K562 (cell line): ENCODE data around the gene GASK1B. TPM values are rescaled to one million over a fixed set of nuclear protein-coding genes. Genes with fewer than 3 reads are reported as not detected.

Source experiments
- ATAC-seq: fragments of 200-7000 bp; cut with Tn5 transposase; 3 replicates; pipeline ENCODE4 v1.9.1; 2020; ENCODE audit warnings: moderate library complexity
- BruUV-seq: library from RNA; stranded (reverse); fragments of 400-500 nt; replicated peaks from 2 replicates; lab custom pipeline; 2021; lab: Mats Ljungman, UMichigan
- CTCF ChIA-PET: fragments of 300-600 bp; formaldehyde crosslinking; extraction: SDS; loops from one replicate; lab custom pipeline; 2021; ENCODE audit warnings: low intra/inter-chr PET ratio; lab: Yijun Ruan, JAX
- POLR2A ChIA-PET: fragments of 300-600, 350-650 bp; sonication (Branson Sonifier 250); formaldehyde crosslinking; extraction: SDS; loops from one replicate; lab custom pipeline; 2021; ENCODE audit warnings: antibody characterized with exemption, inconsistent platforms; lab: Yijun Ruan, JAX
- DNase-seq, 4 experiments: peaks; one replicate each; pipeline versions ENCODE4 v3.0.0 to v3.0.0-alpha.2; 2011 to 2018; ENCODE audit warnings: low spot score in 3 of 4, mixed read lengths in 3 of 4; ENCODE audit errors: extremely low read depth in 1 of 4
- FAIRE-seq: peaks from 2 replicates; lab custom pipeline; 2011; peaks lifted over from hg19 to GRCh38; lab: Jason Lieb, UNC
- H2AFZ ChIP-seq: 2 replicates; pipeline ENCODE4 v1.6.0; 2011; ENCODE audit warnings: low read depth, low read length, control low read depth, inconsistent platforms
- H3K27ac ChIP-seq: fragments of 200-600 bp; 3 replicates; pipeline ENCODE4 v1.8.0; 2011; ENCODE audit warnings: low read depth, mild to moderate bottlenecking, control low read depth, inconsistent platforms, low read length, moderate library complexity, mixed read lengths; ENCODE audit errors: extremely low read depth
- H3K27me3 ChIP-seq, 2 experiments: fragments of 300-600 bp in 1 of 2; 2 replicates in 1 of 2; 3 replicates in 1 of 2; pipeline versions ENCODE4 v1.6.0 to v1.8.0; 2011; ENCODE audit warnings: inconsistent platforms in 2 of 2, low read length in 2 of 2, mild to moderate bottlenecking in 1 of 2, mixed read lengths in 1 of 2, moderate library complexity in 1 of 2; ENCODE audit not compliant: control insufficient read depth in 2 of 2, insufficient read depth in 2 of 2
- H3K36me3 ChIP-seq: fragments of 300-600 bp; 3 replicates; pipeline ENCODE4 v1.8.0; 2011; ENCODE audit warnings: mild to moderate bottlenecking, low read length, inconsistent platforms; ENCODE audit not compliant: control insufficient read depth, insufficient read depth
- H3K4me1 ChIP-seq, 2 experiments: fragments of 200-600 bp in 1 of 2; replicated peaks in 1 of 2; 2 replicates in 1 of 2; 3 replicates in 1 of 2; pipeline versions ENCODE4 v1.5.1 to v1.8.0; 2011; ENCODE audit warnings: inconsistent platforms in 2 of 2, low read length in 2 of 2, mild to moderate bottlenecking in 1 of 2, mixed read lengths in 1 of 2, moderate library complexity in 1 of 2; ENCODE audit not compliant: control insufficient read depth in 2 of 2, insufficient read depth in 2 of 2
- H3K4me2 ChIP-seq: 2 replicates; pipeline ENCODE4 v1.6.1; 2011; ENCODE audit warnings: low read length, control low read depth, inconsistent platforms, mixed read lengths; ENCODE audit not compliant: insufficient read depth
- H3K4me3 ChIP-seq: fragments of 200-600 bp; sonication (generic), shearing (Covaris generic); 2 replicates; pipeline ENCODE4 v1.5.1; 2016; ENCODE audit warnings: control low read depth, inconsistent platforms
- H3K79me2 ChIP-seq: fragments of 200-600 bp; 3 replicates; pipeline ENCODE4 v1.8.0; 2011; ENCODE audit warnings: low read length, inconsistent platforms; ENCODE audit not compliant: control insufficient read depth, insufficient read depth
- H3K9ac ChIP-seq, 2 experiments: 2 replicates each; pipeline versions ENCODE4 v1.6.0 to v1.6.1; 2011; ENCODE audit warnings: low read depth in 2 of 2, low read length in 2 of 2, control low read depth in 1 of 2, inconsistent platforms in 1 of 2, mild to moderate bottlenecking in 1 of 2, mixed read lengths in 1 of 2; ENCODE audit not compliant: insufficient read depth in 1 of 2
- H3K9me1 ChIP-seq: one replicate; pipeline ENCODE4 v1.6.0; 2011; ENCODE audit warnings: inconsistent platforms, mild to moderate bottlenecking, low read length, moderate library complexity; ENCODE audit not compliant: control insufficient read depth, insufficient read depth
- H3K9me3 ChIP-seq: replicated peaks from 2 replicates; pipeline ENCODE4 v1.5.1; 2011; ENCODE audit warnings: low read depth, low read length, inconsistent platforms; ENCODE audit not compliant: control insufficient read depth, insufficient read depth
- H4K20me1 ChIP-seq: replicated peaks from 2 replicates; pipeline ENCODE4 v1.6.1; 2011; ENCODE audit warnings: low read length, inconsistent platforms, mixed read lengths; ENCODE audit not compliant: control insufficient read depth, insufficient read depth
- CHCHD3 ChIP-seq: fragments of 250-450 bp; sonication (Bioruptor Pico); IDR thresholded peaks from 2 replicates; pipeline ENCODE4 v2.1.2; 2022; ENCODE audit warnings: mild to moderate bottlenecking
- DPF2 ChIP-seq: fragments of 450-650 bp; IDR thresholded peaks from 2 replicates; pipeline ENCODE4 v1.6.1; 2016
- FOXM1 ChIP-seq, 2 experiments: fragments of 450-650 bp in 1 of 2; sonication (generic) in 1 of 2; formaldehyde crosslinking in 1 of 2; IDR thresholded peaks; 2 replicates each; pipeline versions ENCODE4 v1.6.1 to v1.9.0; 2017 to 2022; ENCODE audit warnings: low read depth in 2 of 2, mild to moderate bottlenecking in 2 of 2, missing genetic modification reagents in 1 of 2, moderate library complexity in 1 of 2
- HMG20A ChIP-seq: fragments of 450-650 bp; formaldehyde crosslinking; conservative IDR thresholded peaks from 2 replicates; pipeline ENCODE4 v1.4.0; 2020; ENCODE audit warnings: mild to moderate bottlenecking, mixed read lengths
- PPARD ChIP-seq: fragments of 250-450 bp; sonication (Bioruptor Pico); IDR thresholded peaks from 2 replicates; pipeline ENCODE4 v1.8.0; 2022; ENCODE audit warnings: inconsistent platforms, mild to moderate bottlenecking, moderate library complexity
- SAFB2 ChIP-seq: fragments of 200-400 bp; formaldehyde crosslinking; IDR thresholded peaks from 2 replicates; pipeline ENCODE4 v1.6.1; 2018; ENCODE audit warnings: borderline replicate concordance, low read length, low read depth, moderate library complexity; ENCODE audit not compliant: severe bottlenecking
- SRSF7 ChIP-seq: fragments of 200-400 bp; formaldehyde crosslinking; optimal IDR thresholded peaks from 2 replicates; pipeline ENCODE3; 2017; ENCODE audit warnings: mild to moderate bottlenecking, low read depth, low read length
- WGBS: fragments of 100-300 bp; shearing (Covaris generic); methylation state at CpG from one replicate; pipeline ENCODE4 v1.1.6; 2016; ENCODE audit warnings: low coverage, mixed read lengths; ENCODE audit not compliant: insufficient coverage; ENCODE audit errors: missing lambda C conversion rate; 5-methylcytosine and 5-hydroxymethylcytosine counted together
- in situ Hi-C: fragments of 300-500 bp; cut with MboI; formaldehyde crosslinking; loops from 4 replicates; pipeline ENCODE4 v1.15.0; 2018; ENCODE audit warnings: inconsistent platforms, mixed read lengths
- intact Hi-C: fragments of 100-400 bp; cut with micrococcal nuclease; formaldehyde crosslinking; loops from 2 replicates; pipeline ENCODE4 v1.14.2; 2022
- polyA plus RNA-seq, 8 experiments: library from polyadenylated mRNA; depleted of rRNA in 4 of 8; stranded (reverse) in 5 of 8; unstranded in 3 of 8; fragments of >200 nt; fragmentation: Nextera tagmentation in 2 of 8; fragmentation: Illumina TruSeq in 1 of 8; extraction: Ambion mirVana in 2 of 8; extraction: Trizol in 1 of 8; gene quantifications; 2 replicates each; pipeline versions ENCODE4 v1.2.1 to v1.2.3, GENCODE V29; 2011 to 2014; ENCODE audit warnings: inconsistent platforms in 1 of 8, missing spikeins in 1 of 8
- total RNA-seq, 7 experiments: library from RNA; depleted of rRNA in 6 of 7; stranded (reverse); fragments of >200 nt in 6 of 7; fragmentation: Illumina TruSeq in 2 of 7; extraction: Trizol in 2 of 7; gene quantifications; 2 replicates each; pipeline versions ENCODE4 v1.2.1 to v1.2.3, GENCODE V29; 2011 to 2021; ENCODE audit warnings: low replicate concordance in 1 of 7
- TF ChIP-seq, protein P1 (sequence below): fragments of 450-650 bp; IDR thresholded peaks from 2 replicates; pipeline ENCODE4 v1.6.1; 2016; ENCODE audit warnings: mild to moderate bottlenecking, moderate library complexity

The GASK1B gene
- total and polyA plus RNA-seq, 9 of the 15 experiments (the other 6 are each of a cell fraction or from before 2014, with no cell fraction given), result 0.13 to 1.2 (median 0.61) TPM

DNA sequence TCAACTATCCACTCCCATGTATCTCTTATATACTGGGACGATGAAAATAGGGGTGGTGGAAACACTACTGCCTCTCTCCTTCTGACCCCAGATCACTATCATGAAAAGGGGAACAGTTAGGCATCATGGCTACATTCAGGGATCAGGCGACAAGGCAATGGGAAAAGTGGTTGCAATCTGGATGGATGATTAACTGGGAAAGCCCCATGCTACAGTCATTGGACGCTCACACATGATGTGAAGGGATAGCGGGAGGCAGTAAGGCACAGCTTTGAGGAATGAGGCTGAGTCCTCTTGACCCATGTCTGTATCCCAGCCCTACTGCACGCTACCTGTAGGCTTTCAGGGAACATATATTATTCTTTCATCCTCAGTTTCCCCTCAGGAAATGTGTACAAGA lies 10.2 kb downstream of the GASK1B start:
- Histone ChIP-seq H3K36me3 (no peaks in the 10 kb centered on the region), H3K4me3 (no peak overlapping the region), H3K27me3 (no peaks in the 10 kb centered on the region), H3K4me2 (no peak overlapping the region), H3K79me2 (no peaks in the 10 kb centered on the region)
- DNase-seq, result no peak
- FAIRE-seq, result no peak
- in situ Hi-C loops, result loop anchor here (10.0 kb wide), 1 partner anchor 178 kb away; no protein-coding TSS in a partner anchor
- ChIA-PET POLR2A (no interaction called here), CTCF (no interaction called here)
- TF ChIP-seq SAFB2 (no peak), FOXM1 (IDR thresholded peaks at IDR 0.05; ENCODE audit: low read depth) (no peak), FOXM1 (CRISPR knock-in tag; IDR thresholded peaks at IDR 0.05; ENCODE audit: low read depth) (no peak), HMG20A (CRISPR knock-in tag) (no peak), SRSF7 (no peak), CHCHD3 (CRISPR knock-in tag) (no peak), PPARD (CRISPR knock-in tag) (no peak), DPF2 (no peak)
- TF ChIP-seq, protein P1, sequence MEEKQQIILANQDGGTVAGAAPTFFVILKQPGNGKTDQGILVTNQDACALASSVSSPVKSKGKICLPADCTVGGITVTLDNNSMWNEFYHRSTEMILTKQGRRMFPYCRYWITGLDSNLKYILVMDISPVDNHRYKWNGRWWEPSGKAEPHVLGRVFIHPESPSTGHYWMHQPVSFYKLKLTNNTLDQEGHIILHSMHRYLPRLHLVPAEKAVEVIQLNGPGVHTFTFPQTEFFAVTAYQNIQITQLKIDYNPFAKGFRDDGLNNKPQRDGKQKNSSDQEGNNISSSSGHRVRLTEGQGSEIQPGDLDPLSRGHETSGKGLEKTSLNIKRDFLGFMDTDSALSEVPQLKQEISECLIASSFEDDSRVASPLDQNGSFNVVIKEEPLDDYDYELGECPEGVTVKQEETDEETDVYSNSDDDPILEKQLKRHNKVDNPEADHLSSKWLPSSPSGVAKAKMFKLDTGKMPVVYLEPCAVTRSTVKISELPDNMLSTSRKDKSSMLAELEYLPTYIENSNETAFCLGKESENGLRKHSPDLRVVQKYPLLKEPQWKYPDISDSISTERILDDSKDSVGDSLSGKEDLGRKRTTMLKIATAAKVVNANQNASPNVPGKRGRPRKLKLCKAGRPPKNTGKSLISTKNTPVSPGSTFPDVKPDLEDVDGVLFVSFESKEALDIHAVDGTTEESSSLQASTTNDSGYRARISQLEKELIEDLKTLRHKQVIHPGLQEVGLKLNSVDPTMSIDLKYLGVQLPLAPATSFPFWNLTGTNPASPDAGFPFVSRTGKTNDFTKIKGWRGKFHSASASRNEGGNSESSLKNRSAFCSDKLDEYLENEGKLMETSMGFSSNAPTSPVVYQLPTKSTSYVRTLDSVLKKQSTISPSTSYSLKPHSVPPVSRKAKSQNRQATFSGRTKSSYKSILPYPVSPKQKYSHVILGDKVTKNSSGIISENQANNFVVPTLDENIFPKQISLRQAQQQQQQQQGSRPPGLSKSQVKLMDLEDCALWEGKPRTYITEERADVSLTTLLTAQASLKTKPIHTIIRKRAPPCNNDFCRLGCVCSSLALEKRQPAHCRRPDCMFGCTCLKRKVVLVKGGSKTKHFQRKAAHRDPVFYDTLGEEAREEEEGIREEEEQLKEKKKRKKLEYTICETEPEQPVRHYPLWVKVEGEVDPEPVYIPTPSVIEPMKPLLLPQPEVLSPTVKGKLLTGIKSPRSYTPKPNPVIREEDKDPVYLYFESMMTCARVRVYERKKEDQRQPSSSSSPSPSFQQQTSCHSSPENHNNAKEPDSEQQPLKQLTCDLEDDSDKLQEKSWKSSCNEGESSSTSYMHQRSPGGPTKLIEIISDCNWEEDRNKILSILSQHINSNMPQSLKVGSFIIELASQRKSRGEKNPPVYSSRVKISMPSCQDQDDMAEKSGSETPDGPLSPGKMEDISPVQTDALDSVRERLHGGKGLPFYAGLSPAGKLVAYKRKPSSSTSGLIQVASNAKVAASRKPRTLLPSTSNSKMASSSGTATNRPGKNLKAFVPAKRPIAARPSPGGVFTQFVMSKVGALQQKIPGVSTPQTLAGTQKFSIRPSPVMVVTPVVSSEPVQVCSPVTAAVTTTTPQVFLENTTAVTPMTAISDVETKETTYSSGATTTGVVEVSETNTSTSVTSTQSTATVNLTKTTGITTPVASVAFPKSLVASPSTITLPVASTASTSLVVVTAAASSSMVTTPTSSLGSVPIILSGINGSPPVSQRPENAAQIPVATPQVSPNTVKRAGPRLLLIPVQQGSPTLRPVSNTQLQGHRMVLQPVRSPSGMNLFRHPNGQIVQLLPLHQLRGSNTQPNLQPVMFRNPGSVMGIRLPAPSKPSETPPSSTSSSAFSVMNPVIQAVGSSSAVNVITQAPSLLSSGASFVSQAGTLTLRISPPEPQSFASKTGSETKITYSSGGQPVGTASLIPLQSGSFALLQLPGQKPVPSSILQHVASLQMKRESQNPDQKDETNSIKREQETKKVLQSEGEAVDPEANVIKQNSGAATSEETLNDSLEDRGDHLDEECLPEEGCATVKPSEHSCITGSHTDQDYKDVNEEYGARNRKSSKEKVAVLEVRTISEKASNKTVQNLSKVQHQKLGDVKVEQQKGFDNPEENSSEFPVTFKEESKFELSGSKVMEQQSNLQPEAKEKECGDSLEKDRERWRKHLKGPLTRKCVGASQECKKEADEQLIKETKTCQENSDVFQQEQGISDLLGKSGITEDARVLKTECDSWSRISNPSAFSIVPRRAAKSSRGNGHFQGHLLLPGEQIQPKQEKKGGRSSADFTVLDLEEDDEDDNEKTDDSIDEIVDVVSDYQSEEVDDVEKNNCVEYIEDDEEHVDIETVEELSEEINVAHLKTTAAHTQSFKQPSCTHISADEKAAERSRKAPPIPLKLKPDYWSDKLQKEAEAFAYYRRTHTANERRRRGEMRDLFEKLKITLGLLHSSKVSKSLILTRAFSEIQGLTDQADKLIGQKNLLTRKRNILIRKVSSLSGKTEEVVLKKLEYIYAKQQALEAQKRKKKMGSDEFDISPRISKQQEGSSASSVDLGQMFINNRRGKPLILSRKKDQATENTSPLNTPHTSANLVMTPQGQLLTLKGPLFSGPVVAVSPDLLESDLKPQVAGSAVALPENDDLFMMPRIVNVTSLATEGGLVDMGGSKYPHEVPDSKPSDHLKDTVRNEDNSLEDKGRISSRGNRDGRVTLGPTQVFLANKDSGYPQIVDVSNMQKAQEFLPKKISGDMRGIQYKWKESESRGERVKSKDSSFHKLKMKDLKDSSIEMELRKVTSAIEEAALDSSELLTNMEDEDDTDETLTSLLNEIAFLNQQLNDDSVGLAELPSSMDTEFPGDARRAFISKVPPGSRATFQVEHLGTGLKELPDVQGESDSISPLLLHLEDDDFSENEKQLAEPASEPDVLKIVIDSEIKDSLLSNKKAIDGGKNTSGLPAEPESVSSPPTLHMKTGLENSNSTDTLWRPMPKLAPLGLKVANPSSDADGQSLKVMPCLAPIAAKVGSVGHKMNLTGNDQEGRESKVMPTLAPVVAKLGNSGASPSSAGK, result no peak
- TF ChIP-seq, all 486 proteins: peak for 0
- 9% methylated on average over 5 of the region's 5 CpGs for WGBS
- intact Hi-C loops, result no loop called here
- no peak for ATAC-seq
- no TSS peak for BruUV-seq
- Histone ChIP-seq H3K9ac (no peak overlapping the region), H3K9me1 (no peaks in the 10 kb centered on the region), H2AFZ (no peak overlapping the region), H3K27ac (no peak overlapping the region), H3K9me3 (no peaks in the 10 kb centered on the region), H4K20me1 (no peaks in the 10 kb centered on the region), H3K4me1 (no peaks in the 10 kb centered on the region)
